OCI-LY1 (cell line): ENCODE data around the gene NTRK3.

Experiments
- CTCF ChIP-seq: fragments of 200-600 bp; sonication (generic), shearing (Covaris generic); IDR thresholded peaks from 2 replicates; pipeline ENCODE4 v1.5.1; 2017; ENCODE audit warnings: mild to moderate bottlenecking, antibody characterized with exemption, low read length, moderate library complexity, mixed read lengths
- EZH2 ChIP-seq: fragments of 200-600 bp; sonication (generic), shearing (Covaris generic); IDR thresholded peaks from 2 replicates; pipeline ENCODE4 v1.8.0; 2017; ENCODE audit warnings: borderline replicate concordance, mixed run types, mild to moderate bottlenecking, antibody characterized with exemption, low read length, moderate library complexity, mixed read lengths

GRCh38 chr15:88194162-88194561, 62.4 kb downstream of the NTRK3 start:
- TF ChIP-seq CTCF (no peak), EZH2 (no peak)
